ENCODE measurements around the gene TMEM132D.

DNA sequence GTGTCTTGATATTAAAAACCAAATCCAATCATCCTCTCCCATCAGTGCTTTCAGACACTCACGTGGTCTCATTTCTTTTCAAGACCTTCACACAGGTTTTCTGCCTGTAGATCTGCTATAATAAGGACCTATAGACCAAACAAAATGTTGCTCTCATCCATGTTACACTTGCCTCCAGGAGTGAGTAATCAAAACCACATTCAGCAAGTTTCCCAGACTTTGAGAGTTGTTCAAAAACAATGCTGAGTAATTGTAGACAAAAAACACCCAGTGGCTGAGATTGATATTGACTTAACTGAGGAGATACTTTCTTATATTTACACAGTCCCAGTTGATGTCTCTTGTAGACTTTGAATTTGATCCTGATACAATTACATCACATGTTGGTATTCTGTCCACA, 383.1 kb downstream of the TMEM132D start:
- TF ChIP-seq, protein P1, sequence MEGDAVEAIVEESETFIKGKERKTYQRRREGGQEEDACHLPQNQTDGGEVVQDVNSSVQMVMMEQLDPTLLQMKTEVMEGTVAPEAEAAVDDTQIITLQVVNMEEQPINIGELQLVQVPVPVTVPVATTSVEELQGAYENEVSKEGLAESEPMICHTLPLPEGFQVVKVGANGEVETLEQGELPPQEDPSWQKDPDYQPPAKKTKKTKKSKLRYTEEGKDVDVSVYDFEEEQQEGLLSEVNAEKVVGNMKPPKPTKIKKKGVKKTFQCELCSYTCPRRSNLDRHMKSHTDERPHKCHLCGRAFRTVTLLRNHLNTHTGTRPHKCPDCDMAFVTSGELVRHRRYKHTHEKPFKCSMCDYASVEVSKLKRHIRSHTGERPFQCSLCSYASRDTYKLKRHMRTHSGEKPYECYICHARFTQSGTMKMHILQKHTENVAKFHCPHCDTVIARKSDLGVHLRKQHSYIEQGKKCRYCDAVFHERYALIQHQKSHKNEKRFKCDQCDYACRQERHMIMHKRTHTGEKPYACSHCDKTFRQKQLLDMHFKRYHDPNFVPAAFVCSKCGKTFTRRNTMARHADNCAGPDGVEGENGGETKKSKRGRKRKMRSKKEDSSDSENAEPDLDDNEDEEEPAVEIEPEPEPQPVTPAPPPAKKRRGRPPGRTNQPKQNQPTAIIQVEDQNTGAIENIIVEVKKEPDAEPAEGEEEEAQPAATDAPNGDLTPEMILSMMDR (IDR thresholded peaks at IDR 0.05), result no peak
- no peak for TF ChIP-seq POLR2A (IDR thresholded peaks at IDR 0.05)
